Measurements from ENCODE around the gene KLHL1. TPM values are rescaled to one million over a fixed set of nuclear protein-coding genes. Genes with fewer than 3 reads are reported as not detected.

The KLHL1 gene
- total RNA-seq, 1 experiment from 2014 or later = not detected

DNA sequence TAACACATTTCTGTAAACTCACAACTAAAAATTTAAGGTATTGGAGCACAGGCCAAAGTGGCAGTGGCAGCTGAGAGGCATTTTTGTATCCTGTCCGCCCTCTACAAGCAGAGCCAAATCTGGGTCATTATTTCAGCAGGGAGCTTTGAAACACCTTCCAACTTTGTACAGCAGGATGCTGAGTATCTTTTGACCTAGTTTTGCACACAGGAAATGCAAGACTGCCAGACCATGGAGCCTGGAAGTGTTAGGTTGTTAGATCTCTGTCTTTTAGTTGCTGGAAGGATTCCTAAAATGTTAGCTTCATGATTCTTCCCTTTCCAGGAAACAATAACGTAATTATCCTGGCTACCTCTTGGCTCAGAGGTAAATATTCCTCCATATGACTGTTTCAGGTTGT lies 149.2 kb downstream of the KLHL1 start:
- Histone ChIP-seq H3K27me3 (ENCODE audit: control insufficient read depth, insufficient read depth, low read length) (no peaks in the 10 kb centered on the region), H3K27ac (ENCODE audit: low read length) (no peak overlapping the region), H3K9me3 (ENCODE audit: control insufficient read depth, insufficient read depth, low read depth, low read length) (no peaks in the 10 kb centered on the region), H3K4me1 (ENCODE audit: control insufficient read depth, insufficient read depth, low read length) (no peaks in the 10 kb centered on the region), H3K4me3 (ENCODE audit: low read depth in 2 of 2, low read length in 2 of 2) (no peak overlapping the region), H3K36me3 (ENCODE audit: control insufficient read depth, insufficient read depth, low read length) (no peaks in the 10 kb centered on the region)
- TF ChIP-seq SIN3A (IDR thresholded peaks at IDR 0.05; ENCODE audit: borderline replicate concordance, insufficient read depth, low read depth, low read length) (no peak), TCF7L2 (IDR thresholded peaks at IDR 0.05; ENCODE audit: low read depth, low read length) (no peak), POLR2AphosphoS5 (IDR thresholded peaks at IDR 0.05; ENCODE audit: low read depth, low read length) (no peak)
- TF ChIP-seq, protein P1, sequence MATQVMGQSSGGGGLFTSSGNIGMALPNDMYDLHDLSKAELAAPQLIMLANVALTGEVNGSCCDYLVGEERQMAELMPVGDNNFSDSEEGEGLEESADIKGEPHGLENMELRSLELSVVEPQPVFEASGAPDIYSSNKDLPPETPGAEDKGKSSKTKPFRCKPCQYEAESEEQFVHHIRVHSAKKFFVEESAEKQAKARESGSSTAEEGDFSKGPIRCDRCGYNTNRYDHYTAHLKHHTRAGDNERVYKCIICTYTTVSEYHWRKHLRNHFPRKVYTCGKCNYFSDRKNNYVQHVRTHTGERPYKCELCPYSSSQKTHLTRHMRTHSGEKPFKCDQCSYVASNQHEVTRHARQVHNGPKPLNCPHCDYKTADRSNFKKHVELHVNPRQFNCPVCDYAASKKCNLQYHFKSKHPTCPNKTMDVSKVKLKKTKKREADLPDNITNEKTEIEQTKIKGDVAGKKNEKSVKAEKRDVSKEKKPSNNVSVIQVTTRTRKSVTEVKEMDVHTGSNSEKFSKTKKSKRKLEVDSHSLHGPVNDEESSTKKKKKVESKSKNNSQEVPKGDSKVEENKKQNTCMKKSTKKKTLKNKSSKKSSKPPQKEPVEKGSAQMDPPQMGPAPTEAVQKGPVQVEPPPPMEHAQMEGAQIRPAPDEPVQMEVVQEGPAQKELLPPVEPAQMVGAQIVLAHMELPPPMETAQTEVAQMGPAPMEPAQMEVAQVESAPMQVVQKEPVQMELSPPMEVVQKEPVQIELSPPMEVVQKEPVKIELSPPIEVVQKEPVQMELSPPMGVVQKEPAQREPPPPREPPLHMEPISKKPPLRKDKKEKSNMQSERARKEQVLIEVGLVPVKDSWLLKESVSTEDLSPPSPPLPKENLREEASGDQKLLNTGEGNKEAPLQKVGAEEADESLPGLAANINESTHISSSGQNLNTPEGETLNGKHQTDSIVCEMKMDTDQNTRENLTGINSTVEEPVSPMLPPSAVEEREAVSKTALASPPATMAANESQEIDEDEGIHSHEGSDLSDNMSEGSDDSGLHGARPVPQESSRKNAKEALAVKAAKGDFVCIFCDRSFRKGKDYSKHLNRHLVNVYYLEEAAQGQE (IDR thresholded peaks at IDR 0.05; ENCODE audit: insufficient read depth in 1 of 2, low read depth in 2 of 2, low read length in 1 of 2) = no peak
- TF ChIP-seq, protein P2, sequence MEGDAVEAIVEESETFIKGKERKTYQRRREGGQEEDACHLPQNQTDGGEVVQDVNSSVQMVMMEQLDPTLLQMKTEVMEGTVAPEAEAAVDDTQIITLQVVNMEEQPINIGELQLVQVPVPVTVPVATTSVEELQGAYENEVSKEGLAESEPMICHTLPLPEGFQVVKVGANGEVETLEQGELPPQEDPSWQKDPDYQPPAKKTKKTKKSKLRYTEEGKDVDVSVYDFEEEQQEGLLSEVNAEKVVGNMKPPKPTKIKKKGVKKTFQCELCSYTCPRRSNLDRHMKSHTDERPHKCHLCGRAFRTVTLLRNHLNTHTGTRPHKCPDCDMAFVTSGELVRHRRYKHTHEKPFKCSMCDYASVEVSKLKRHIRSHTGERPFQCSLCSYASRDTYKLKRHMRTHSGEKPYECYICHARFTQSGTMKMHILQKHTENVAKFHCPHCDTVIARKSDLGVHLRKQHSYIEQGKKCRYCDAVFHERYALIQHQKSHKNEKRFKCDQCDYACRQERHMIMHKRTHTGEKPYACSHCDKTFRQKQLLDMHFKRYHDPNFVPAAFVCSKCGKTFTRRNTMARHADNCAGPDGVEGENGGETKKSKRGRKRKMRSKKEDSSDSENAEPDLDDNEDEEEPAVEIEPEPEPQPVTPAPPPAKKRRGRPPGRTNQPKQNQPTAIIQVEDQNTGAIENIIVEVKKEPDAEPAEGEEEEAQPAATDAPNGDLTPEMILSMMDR (IDR thresholded peaks at IDR 0.05) = no peak
- intact Hi-C loops (cut with micrococcal nuclease; ENCODE audit: unreplicated experiment) (no loop called here), in situ Hi-C loops (cut with HindIII; ENCODE audit: low pct_unique_long_range_greater_than_20kb, low sequenced_read_pairs) (no loop called here)
- POLR2A ChIA-PET = no interaction called here
- CTCF ChIA-PET = no interaction called here
- ATAC-seq (no peak), DNase-seq (ENCODE audit: low read depth, low spot score) (no peak)
- no TSS peak for BruUV-seq (replicated peaks)

DNA sequence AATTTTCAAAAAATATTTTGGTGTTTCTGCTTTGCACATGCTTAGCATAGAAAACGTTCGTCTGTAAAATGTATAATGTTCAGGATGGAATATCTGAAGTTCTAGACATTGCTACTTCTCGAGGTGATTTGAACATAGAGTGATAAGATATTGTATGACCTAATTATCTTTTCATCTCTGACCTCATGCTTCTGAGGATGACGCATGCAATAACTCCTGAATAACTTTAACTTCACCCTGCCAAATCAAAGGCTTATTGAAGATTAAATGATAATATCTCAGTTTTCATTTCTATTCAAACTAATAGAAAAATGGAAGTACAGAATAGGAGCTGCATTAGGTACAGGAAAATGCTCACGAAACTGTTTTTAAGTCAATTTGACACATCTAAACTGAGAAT lies 151.4 kb downstream of the KLHL1 start:
- no TSS peak for BruUV-seq (replicated peaks)
- H3K4me1 ChIP-seq (ENCODE audit: control insufficient read depth, insufficient read depth, low read length) = no peaks in the 10 kb centered on the region
- in situ Hi-C loops (cut with HindIII; ENCODE audit: low pct_unique_long_range_greater_than_20kb, low sequenced_read_pairs) = no loop called here
- ATAC-seq = no peak
- H3K9me3 ChIP-seq (ENCODE audit: control insufficient read depth, insufficient read depth, low read depth, low read length) = no peaks in the 10 kb centered on the region
- no peak for DNase-seq (ENCODE audit: low read depth, low spot score)
- TF ChIP-seq, protein P1 (IDR thresholded peaks at IDR 0.05; ENCODE audit: insufficient read depth in 1 of 2, low read depth in 2 of 2, low read length in 1 of 2) = no peak
- TF ChIP-seq SIN3A (IDR thresholded peaks at IDR 0.05; ENCODE audit: borderline replicate concordance, insufficient read depth, low read depth, low read length) (no peak), TCF7L2 (IDR thresholded peaks at IDR 0.05; ENCODE audit: low read depth, low read length) (no peak), POLR2AphosphoS5 (IDR thresholded peaks at IDR 0.05; ENCODE audit: low read depth, low read length) (no peak)
- TF ChIP-seq, protein P2 (IDR thresholded peaks at IDR 0.05) = no peak
- H3K27me3 ChIP-seq (ENCODE audit: control insufficient read depth, insufficient read depth, low read length) = no peaks in the 10 kb centered on the region
- no peak overlapping the region for H3K27ac ChIP-seq (ENCODE audit: low read length)
- CTCF ChIA-PET = no interaction called here
- no peaks in the 10 kb centered on the region for H3K36me3 ChIP-seq (ENCODE audit: control insufficient read depth, insufficient read depth, low read length)
- H3K4me3 ChIP-seq (ENCODE audit: low read depth in 2 of 2, low read length in 2 of 2) = no peak overlapping the region
- intact Hi-C loops (cut with micrococcal nuclease; ENCODE audit: unreplicated experiment) = no loop called here
- POLR2A ChIA-PET = no interaction called here

Measured in Panc1 (cell line).